Activated CD8-positive, alpha-beta memory T cell treated with anti-CD3 and anti-CD28 coated beads for 48 hours (primary cell): ENCODE measurements around the gene SEMA3C.

Source experiments
- DNase-seq, 3 experiments: peaks; one replicate each; pipeline ENCODE4 v3.0.0-alpha.2; 2020; ENCODE audit warnings: low read depth in 2 of 3, low spot score in 2 of 3

The SEMA3C gene

GRCh38 chr7:80705130-80705781, 213.6 kb downstream of the SEMA3C start:
- no peak for DNase-seq

- no peak for DNase-seq
Observed at GRCh38 chr7:80703272-80703671, 215.6 kb downstream of the SEMA3C start.

GRCh38 chr7:80699721-80700256, 219.1 kb downstream of the SEMA3C start:
- DNase-seq, result no peak

DNA sequence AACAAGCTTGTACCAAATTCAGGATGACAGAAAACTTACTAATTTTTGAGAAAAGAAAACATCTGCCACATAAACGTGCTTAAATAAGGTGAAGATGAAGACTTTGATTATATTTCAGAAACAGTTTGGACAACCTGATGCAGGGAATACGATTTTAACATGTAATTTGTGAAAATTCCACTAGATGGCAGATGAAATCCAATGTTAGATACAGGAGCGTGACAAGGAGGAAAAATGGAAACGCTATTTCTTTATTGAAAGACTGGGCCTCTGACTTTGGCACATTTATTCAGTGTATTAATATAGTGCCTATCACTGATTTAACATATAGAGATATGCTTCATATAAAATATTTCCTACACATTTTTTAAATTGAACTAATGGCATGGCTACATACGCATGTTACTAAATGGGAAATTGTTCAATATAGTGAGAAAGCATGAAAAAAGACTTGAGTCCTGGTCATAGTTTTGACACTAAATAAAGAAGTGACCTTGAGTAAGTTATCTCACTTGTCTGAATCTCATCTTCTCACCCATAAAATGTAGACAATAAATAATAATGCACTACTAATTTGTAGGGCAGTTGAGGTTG, 219.7 kb downstream of the SEMA3C start:
- no peak for DNase-seq
